SU-DHL-6 (cell line): ENCODE data around the gene EIF3B.
"Not testable (repeated sequence)": the region's sequence is repeated elsewhere in the genome, so short reads cannot be mapped to it uniquely, and the experiment has no call there.

Experiments used
- H2AFZ ChIP-seq: fragments of 200-600 bp; sonication (generic); 2 replicates; pipeline ENCODE4 v1.6.1; 2014; ENCODE audit warnings: low read depth, mild to moderate bottlenecking, moderate library complexity, mixed read lengths, antibody characterized with exemption, low read length; ENCODE audit not compliant: severe bottlenecking
- H3F3A ChIP-seq: fragments of 200-600 bp; shearing (Covaris generic); 2 replicates; pipeline ENCODE4 v1.6.0; 2016; ENCODE audit warnings: antibody characterized with exemption, mild to moderate bottlenecking; ENCODE audit not compliant: insufficient read depth
- H3K27ac ChIP-seq: fragments of 200-600 bp; sonication (generic); 2 replicates; pipeline ENCODE4 v1.5.1; 2016; ENCODE audit warnings: low read depth, mild to moderate bottlenecking, low read length, moderate library complexity, mixed read lengths
- H3K27me3 ChIP-seq: fragments of 200-600 bp; sonication (generic), shearing (Covaris generic); 2 replicates; pipeline ENCODE4 v1.6.0; 2014; ENCODE audit warnings: mild to moderate bottlenecking, low read length
- H3K36me3 ChIP-seq: fragments of 200-600 bp; sonication (generic); 2 replicates; pipeline ENCODE4 v1.6.1; 2014; ENCODE audit warnings: mild to moderate bottlenecking, low read length, mixed read lengths
- H3K4me2 ChIP-seq: fragments of 300-600, 200-600 bp; shearing (Covaris generic), sonication (generic); 2 replicates; pipeline ENCODE4 v1.6.0; 2014; ENCODE audit warnings: low read length, low read depth, mild to moderate bottlenecking; ENCODE audit not compliant: poor library complexity, severe bottlenecking
- H3K4me3 ChIP-seq: fragments of 200-600 bp; sonication (generic); 2 replicates; pipeline ENCODE4 v1.5.1; 2014; ENCODE audit warnings: antibody characterized with exemption, low read length, mild to moderate bottlenecking, mixed read lengths; ENCODE audit not compliant: insufficient read depth, poor library complexity, severe bottlenecking
- H3K79me2 ChIP-seq: fragments of 200-600 bp; sonication (generic); 2 replicates; pipeline ENCODE4 v1.6.1; 2014; ENCODE audit warnings: mild to moderate bottlenecking, low read length, moderate library complexity; ENCODE audit not compliant: insufficient read depth
- H3K9ac ChIP-seq: fragments of 200-600 bp; sonication (generic); 2 replicates; pipeline ENCODE4 v1.7.0; 2014; ENCODE audit warnings: mild to moderate bottlenecking, low read length
- H3K9me2 ChIP-seq: fragments of 200-600 bp; sonication (generic); replicated peaks from 2 replicates; pipeline ENCODE4 v1.6.1; 2014; ENCODE audit warnings: low read length; ENCODE audit not compliant: insufficient read depth
- H3K9me3 ChIP-seq: fragments of 200-600 bp; sonication (generic); 2 replicates; pipeline ENCODE4 v1.6.1; 2014; ENCODE audit warnings: low read length, mixed read lengths; ENCODE audit not compliant: insufficient read depth
- H4K20me1 ChIP-seq: fragments of 200-600 bp; sonication (generic); 2 replicates; pipeline ENCODE4 v1.6.1; 2014; ENCODE audit warnings: low read depth, mild to moderate bottlenecking, antibody characterized with exemption, low read length, moderate library complexity, mixed read lengths
- CTCF ChIP-seq: fragments of 200-600 bp; sonication (generic); IDR thresholded peaks from one replicate; pipeline ENCODE4 v1.5.1; 2017; ENCODE audit warnings: antibody characterized with exemption, mild to moderate bottlenecking, low read length, moderate library complexity; ENCODE audit not compliant: insufficient read depth, poor library complexity, severe bottlenecking
- EZH2phosphoT487 ChIP-seq: fragments of 200-600 bp; sonication (generic), shearing (Covaris generic); conservative IDR thresholded peaks from 2 replicates; pipeline ENCODE4 v1.6.1; 2018; ENCODE audit warnings: mild to moderate bottlenecking, antibody characterized with exemption, low read length, moderate library complexity, mixed read lengths

The EIF3B gene

GRCh38 chr7:2416650-2417049 lies 62.0 kb downstream of the EIF3B start:
- Histone ChIP-seq H3K4me2 (no peak overlapping the region), H3K9ac (no peak overlapping the region), H3F3A (no peaks in the 10 kb centered on the region), H2AFZ (no peak overlapping the region), H3K27me3 (no peaks in the 10 kb centered on the region), H3K9me2 (no peaks in the 10 kb centered on the region), H3K4me3 (no peak overlapping the region), H3K36me3 (no peaks in the 10 kb centered on the region), H3K9me3 (no peaks in the 10 kb centered on the region), H3K27ac (no peak overlapping the region), H4K20me1 (no peaks in the 10 kb centered on the region), H3K79me2 (no peaks in the 10 kb centered on the region)
- TF ChIP-seq CTCF (no peak), EZH2phosphoT487 (no peak)

GRCh38 chr7:2417178-2417577 lies 62.6 kb downstream of the EIF3B start:
- not testable (repeated sequence) for H3K4me3 ChIP-seq, H3K79me2 ChIP-seq, H2AFZ ChIP-seq, H3K9me2 ChIP-seq, H4K20me1 ChIP-seq, H3K4me2 ChIP-seq, H3K9ac ChIP-seq, H3K27me3 ChIP-seq, H3F3A ChIP-seq, H3K36me3 ChIP-seq, H3K9me3 ChIP-seq, H3K27ac ChIP-seq

GRCh38 chr7:2417981-2418481 lies 63.4 kb downstream of the EIF3B start:
- Histone ChIP-seq H4K20me1 (no peaks in the 10 kb centered on the region), H3K27me3 (no peaks in the 10 kb centered on the region), H3F3A (no peaks in the 10 kb centered on the region), H3K9ac (no peak overlapping the region), H3K9me2 (no peaks in the 10 kb centered on the region), H3K4me3 (no peak overlapping the region), H3K4me2 (no peak overlapping the region), H3K9me3 (no peaks in the 10 kb centered on the region), H3K36me3 (no peaks in the 10 kb centered on the region), H3K27ac (no peak overlapping the region), H3K79me2 (no peaks in the 10 kb centered on the region), H2AFZ (no peak overlapping the region)
- no peak for TF ChIP-seq EZH2phosphoT487
- TF ChIP-seq CTCF: no peak

GRCh38 chr7:2420216-2420933 lies 65.7 kb downstream of the EIF3B start:
- no peaks in the 10 kb centered on the region for H3K79me2 ChIP-seq
- TF ChIP-seq EZH2phosphoT487: no peak
- no peak for TF ChIP-seq CTCF
- no peaks in the 10 kb centered on the region for H3K27me3 ChIP-seq
- H3F3A ChIP-seq: no peaks in the 10 kb centered on the region
- no peak overlapping the region for H3K4me2 ChIP-seq
- H3K27ac ChIP-seq: no peak overlapping the region
- no peaks in the 10 kb centered on the region for H4K20me1 ChIP-seq
- H3K4me3 ChIP-seq: no peak overlapping the region
- no peaks in the 10 kb centered on the region for H3K9me2 ChIP-seq
- H3K9me3 ChIP-seq: no peaks in the 10 kb centered on the region
- H3K9ac ChIP-seq: no peak overlapping the region
- H2AFZ ChIP-seq: no peak overlapping the region
- H3K36me3 ChIP-seq: no peaks in the 10 kb centered on the region
